Mucosa of descending colon (tissue), 3 donors: ENCODE measurements around the gene KRTAP10-9. TPM values are rescaled to one million over a fixed set of nuclear protein-coding genes. Genes with fewer than 3 reads are reported as not detected.
"Not testable (repeated sequence)": the region's sequence is repeated elsewhere in the genome, so short reads cannot be mapped to it uniquely, and the experiment has no call there.

ENCODE experiments used
- ATAC-seq: fragments of 200-7000 bp; cut with Tn5 transposase; one replicate; pipeline ENCODE4 v1.9.1; 2020; ENCODE audit warnings: mild to moderate bottlenecking, moderate library complexity
- DNase-seq, 3 donors: peaks; one replicate each; pipeline ENCODE4 v3.0.0-alpha.2; 2020
- H3K36me3 ChIP-seq: fragments of 200-600 bp; one replicate; pipeline ENCODE4 v1.8.0; 2021; ENCODE audit warnings: low read depth, mild to moderate bottlenecking
- H3K4me1 ChIP-seq: fragments of 200-600 bp; one replicate; pipeline ENCODE4 v1.8.0; 2021; ENCODE audit warnings: low read depth, mild to moderate bottlenecking
- H3K4me3 ChIP-seq: fragments of 200-600 bp; one replicate; pipeline ENCODE4 v1.8.0; 2021; ENCODE audit warnings: mild to moderate bottlenecking
- H3K9me3 ChIP-seq: fragments of 200-600 bp; one replicate; pipeline ENCODE4 v1.8.0; 2021; ENCODE audit warnings: mild to moderate bottlenecking
- CTCF ChIP-seq: fragments of 200-600 bp; IDR thresholded peaks from one replicate; pipeline ENCODE4 v1.8.0; 2022; ENCODE audit warnings: antibody characterized with exemption, mild to moderate bottlenecking
- intact Hi-C, 2 donors: fragments of 100-400 bp; cut with DNase I in 1 of 2; cut with micrococcal nuclease in 1 of 2; formaldehyde crosslinking; loops; one replicate each; pipeline versions ENCODE4 v1.11.0 to v1.11.1; 2022; cut with DNase I, micrococcal nuclease
- total RNA-seq, 3 donors: library from RNA; stranded (reverse); fragmentation: NEBNext Ultra II Directional in 2 of 3; extraction: Animal tissue kit (Norgen Biotek cat#: 25700) in 2 of 3; gene quantifications; one replicate each; pipeline versions ENCODE4 v1.2.1 to v1.2.4, GENCODE V29; 2021 to 2023
- donor health status: DM: no; HTN: no; CAD: no; lungs with moderate emphysema.
- donor health status: DM: no; HTN: no; CAD: no.
- donor health status: DM: no; HTN: yes; CAD: no.

KRTAP10-9 gene
- total RNA-seq, 3 donors from 2014 or later: not detected

GRCh38 chr21:44594406-44594916 is 32.4 kb upstream of the KRTAP10-9 start:
- Histone ChIP-seq H3K4me3 (no peak overlapping the region), H3K36me3 (no peaks in the 10 kb centered on the region), H3K9me3 (no peaks in the 10 kb centered on the region), H3K4me1 (no peaks in the 10 kb centered on the region)
- TF ChIP-seq CTCF: no peak
- ATAC-seq (no peak), DNase-seq (no peak)
- intact Hi-C loops: no loop called here

DNA sequence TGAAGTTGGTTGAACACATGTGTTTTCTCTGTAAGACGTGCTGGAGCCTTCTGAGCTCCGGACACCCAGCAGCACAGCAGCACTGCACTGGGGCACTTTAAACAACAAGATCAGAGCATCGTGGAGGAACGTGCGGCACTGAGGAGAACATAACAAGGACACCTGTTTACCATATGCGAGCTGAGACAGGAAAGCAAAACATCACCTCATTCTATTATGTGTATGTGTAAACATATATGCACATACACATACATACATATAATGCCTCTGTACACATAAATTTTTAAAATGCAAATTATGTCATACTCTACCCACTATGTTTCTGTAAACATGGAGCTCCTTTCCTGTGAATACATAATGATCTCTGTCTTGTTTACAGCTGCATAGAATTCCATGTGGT is 31.4 kb upstream of the KRTAP10-9 start:
- no peaks in the 10 kb centered on the region for H3K36me3 ChIP-seq
- no peak for TF ChIP-seq CTCF
- ATAC-seq (no peak), DNase-seq (no peak)
- H3K4me1 ChIP-seq: no peaks in the 10 kb centered on the region
- no peak overlapping the region for H3K4me3 ChIP-seq
- intact Hi-C loops: no loop called here
- no peaks in the 10 kb centered on the region for H3K9me3 ChIP-seq

GRCh38 chr21:44596068-44596725 is 30.7 kb upstream of the KRTAP10-9 start:
- ATAC-seq: no peak
- no peak overlapping the region for H3K4me3 ChIP-seq
- intact Hi-C loops: no loop called here
- DNase-seq: no peak
- no peaks in the 10 kb centered on the region for H3K9me3 ChIP-seq
- H3K4me1 ChIP-seq: no peaks in the 10 kb centered on the region
- no peak for TF ChIP-seq CTCF
- H3K36me3 ChIP-seq: no peaks in the 10 kb centered on the region

DNA sequence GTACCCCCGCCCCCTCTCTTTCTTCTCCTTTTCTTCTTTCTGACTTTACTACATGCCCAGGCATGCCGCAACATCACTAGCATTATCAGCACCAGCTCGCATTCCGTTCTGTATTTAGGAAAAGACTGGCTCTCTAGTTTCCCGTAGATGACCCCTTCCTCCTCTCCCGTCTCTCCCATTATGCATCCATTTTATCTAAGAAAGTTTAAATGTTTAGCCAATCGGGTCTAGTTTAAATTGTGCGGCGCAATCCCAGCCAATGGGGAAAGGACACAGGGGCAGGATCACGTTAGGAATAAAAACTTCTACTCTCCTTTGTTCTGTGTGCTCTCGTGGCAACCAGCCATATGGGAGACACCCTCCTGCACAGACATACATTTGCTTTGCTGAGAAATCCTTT is 28.8 kb upstream of the KRTAP10-9 start:
- Histone ChIP-seq H3K9me3 (no peaks in the 10 kb centered on the region), H3K36me3 (no peaks in the 10 kb centered on the region), H3K4me3 (no peak overlapping the region), H3K4me1 (no peaks in the 10 kb centered on the region)
- intact Hi-C loops: no loop called here
- no peak for ATAC-seq
- no peak for TF ChIP-seq CTCF
- no peak for DNase-seq

- Histone ChIP-seq H3K4me1 (no peaks in the 10 kb centered on the region), H3K4me3 (no peak overlapping the region), H3K36me3 (no peaks in the 10 kb centered on the region), H3K9me3 (no peaks in the 10 kb centered on the region)
- no peak for DNase-seq
- ATAC-seq: no peak
- intact Hi-C loops: no loop called here
- no peak for TF ChIP-seq CTCF
Observed at GRCh38 chr21:44599264-44600029, 27.4 kb upstream of the KRTAP10-9 start.

- DNase-seq, H3K36me3 ChIP-seq, ATAC-seq, H3K4me3 ChIP-seq, H3K9me3 ChIP-seq, intact Hi-C loops, H3K4me1 ChIP-seq: not testable (repeated sequence)
Observed at GRCh38 chr21:44600118-44600978, 26.5 kb upstream of the KRTAP10-9 start, which contains the start of gene KRTAP10-7. KRTAP10-7 (plus strand) TSS chr21:44600597; CDS start chr21:44600622, 25 bp downstream.

GRCh38 chr21:44601091-44601490 is 25.8 kb upstream of the KRTAP10-9 start:
- intact Hi-C loops: not testable (repeated sequence)
- ATAC-seq: peak; percentile 29

More at GRCh38 chr21:44601091-44601490, 25.8 kb upstream of the KRTAP10-9 start:
- not testable (repeated sequence) for H3K4me1 ChIP-seq, H3K9me3 ChIP-seq, DNase-seq, H3K36me3 ChIP-seq, H3K4me3 ChIP-seq
